GM19324 (cell line): ENCODE results near the gene M1AP.
A peak's percentile ranks its signal among the peaks of the same experiment; 100 is the strongest.

Source experiments
- ATAC-seq: cut with Tn5 transposase; IDR thresholded peaks from one replicate; pipeline ENCODE4 v1.9.1; 2021; ENCODE audit warnings: mild to moderate bottlenecking, moderate library complexity; ENCODE audit not compliant: unreplicated experiment, low FRiP score

Gene M1AP

DNA sequence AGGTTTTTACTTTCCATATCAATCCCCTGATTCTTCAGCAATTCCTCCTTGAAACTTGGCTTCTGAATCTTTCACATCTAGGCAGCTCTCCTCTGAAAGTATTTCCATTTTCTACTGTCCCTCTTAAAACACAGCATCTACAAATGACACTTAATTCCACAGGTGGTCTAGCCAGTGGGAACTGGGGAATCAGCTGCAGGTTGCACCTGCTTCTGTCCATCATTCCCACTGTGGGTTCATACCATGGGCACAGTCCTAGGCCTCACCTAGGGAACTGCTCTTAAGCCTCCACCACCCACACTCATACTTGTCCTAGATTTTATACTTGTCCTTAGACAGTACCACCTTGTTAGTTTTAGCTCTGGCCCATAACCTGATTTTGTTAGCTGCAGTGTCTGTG, 96.6 kb downstream of the M1AP start:
- ATAC-seq, result no peak

DNA sequence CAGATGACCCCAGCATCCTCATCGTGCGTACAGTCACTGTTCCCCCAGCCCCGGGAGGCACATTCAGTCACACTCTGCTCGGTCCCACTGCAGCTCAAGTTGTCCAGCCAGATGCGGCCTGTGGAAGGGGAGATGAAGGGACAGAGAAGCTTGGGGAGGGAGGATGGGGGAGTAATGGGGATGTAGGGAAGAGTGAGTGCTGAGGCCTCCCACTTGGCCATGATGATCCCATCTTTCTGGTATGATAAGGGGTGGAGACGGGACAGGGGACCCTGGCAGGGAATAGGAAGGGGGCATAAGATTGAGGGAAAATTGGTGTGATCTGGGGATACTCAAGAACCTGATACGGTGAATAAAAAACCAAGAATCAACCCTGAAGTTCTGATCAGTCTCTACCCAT, 97.9 kb downstream of the M1AP start:
- no peak for ATAC-seq

DNA sequence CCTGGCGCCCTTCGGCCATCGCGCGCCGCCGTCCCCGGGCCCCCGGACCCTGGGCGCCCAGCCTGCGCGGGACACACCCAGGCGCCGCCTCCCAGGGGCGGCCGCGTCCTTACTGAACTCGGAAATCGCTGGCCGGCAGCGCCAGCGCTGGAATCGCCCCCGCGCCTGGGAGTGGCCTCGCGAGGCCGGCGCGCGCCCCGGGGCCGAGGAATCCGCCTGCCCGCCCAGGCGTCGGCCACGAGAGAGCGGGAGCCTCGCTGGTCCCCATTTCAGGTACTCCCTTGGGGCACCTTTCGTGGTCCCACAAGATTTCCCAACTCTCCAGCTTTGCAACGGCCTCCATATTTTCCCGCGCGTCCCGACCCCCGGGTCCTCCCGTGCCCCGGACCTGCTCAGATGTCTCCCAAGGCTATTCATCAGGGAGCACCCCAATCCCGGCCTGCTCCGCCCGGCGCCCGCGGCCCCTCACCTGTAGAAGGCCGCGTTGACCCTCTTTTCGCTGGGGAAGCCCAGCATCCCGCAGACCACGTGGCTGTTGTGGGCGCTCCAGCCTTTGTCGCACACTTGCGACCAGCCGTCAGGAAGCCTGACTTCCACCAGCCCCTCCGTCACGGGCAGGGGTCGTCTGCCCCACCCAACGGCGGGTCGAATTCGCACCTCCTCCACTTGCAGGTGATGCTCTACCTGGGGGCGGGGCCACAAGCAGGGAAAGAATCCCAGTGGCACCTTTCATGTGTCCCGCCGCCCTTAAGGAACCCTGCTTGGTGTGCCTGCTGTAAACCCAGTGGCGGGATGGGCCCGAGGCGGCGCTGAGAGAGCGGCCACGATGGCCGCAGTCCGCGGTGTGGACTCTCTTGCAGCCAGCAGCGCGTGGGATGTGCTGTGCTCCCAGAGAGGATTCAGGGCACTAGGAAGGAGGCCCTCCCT, 99.0 kb downstream of the M1AP start:
- no peak for ATAC-seq

- no peak for ATAC-seq
These were observed 99.7 kb downstream of the M1AP start for GRCh38 chr2:74548285-74548899.

DNA sequence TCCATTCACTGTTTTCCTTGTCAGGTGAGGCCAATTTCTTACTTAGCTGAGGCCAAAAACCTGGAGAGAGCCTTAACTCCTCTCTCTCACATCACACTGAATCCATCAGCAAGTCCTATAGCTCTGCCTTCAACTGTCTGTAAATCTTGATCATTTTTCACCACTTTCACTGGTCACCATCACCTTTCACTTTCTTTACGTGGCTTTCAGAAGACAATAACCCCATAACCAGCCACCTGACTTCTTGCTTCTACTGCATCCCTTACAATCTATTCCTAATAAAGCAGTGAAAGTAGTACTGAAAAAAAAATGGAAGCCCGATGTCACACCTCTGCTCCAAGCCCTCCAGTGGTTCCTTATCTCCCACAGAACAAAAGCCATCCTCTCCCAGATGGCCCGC, 102.1 kb downstream of the M1AP start:
- ATAC-seq, result no peak

DNA sequence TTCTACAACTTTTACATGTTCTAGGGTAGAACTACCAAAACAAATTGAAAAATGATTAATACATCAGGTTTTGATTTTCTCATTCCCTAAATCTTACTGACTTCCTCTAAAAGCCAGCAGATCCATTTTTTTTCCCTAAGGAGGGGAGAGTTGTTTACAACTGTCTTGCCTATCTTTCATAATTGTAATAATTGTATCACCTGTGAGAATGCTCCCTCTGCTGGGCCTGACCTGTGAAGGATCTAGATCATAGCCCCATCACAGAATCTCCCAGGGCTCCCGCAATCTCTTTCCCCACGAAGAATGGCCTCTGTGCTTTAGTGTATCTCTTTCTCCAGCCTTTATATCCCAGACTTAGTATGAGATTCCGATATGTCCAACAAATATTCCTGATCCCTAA, 103.5 kb downstream of the M1AP start:
- ATAC-seq, result no peak

GRCh38 chr2:74542978-74543377, 105.2 kb downstream of the M1AP start:
- no peak for ATAC-seq

DNA sequence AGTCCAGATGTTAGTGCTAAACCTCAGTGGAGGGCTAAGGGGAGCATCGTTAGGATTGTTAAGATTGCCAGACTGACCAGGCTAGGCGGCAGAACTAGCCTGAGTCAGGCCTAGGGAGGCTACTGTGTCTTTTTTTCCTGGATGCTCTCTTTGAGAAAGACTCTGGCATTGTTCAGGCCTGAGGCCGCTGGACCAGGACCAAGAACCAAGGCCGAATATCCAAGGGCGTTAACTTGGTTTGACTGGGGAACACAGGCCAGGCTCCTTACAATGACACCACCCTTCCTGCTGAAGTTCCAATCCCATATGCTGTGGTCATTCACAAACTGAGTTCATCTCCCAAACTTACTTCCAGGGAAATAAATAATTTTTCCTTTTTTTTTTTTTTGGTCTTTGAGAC, 107.8 kb downstream of the M1AP start:
- ATAC-seq, result no peak

- ATAC-seq, result no peak
These were observed 109.2 kb downstream of the M1AP start for GRCh38 chr2:74538881-74539339.

DNA sequence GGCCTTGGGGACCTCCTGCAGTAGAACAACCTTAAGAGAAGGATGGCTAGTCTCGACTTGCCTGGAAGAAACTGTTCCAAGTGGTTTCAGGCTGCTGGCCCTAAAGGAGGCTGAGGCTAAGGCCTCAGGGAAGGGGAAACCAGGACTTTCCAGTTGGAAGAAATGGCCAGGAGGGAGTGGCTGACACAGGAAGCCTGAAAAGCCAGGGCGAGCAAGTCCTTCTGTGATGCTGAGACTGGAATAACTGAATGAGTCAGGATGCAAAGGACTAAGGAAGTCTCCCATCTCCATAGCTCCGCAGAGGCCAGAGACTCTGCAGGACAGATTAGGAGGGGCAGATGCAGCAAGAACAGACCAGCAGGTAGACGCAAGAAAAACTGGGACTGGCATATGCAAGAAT, 111.0 kb downstream of the M1AP start:
- no peak for ATAC-seq

DNA sequence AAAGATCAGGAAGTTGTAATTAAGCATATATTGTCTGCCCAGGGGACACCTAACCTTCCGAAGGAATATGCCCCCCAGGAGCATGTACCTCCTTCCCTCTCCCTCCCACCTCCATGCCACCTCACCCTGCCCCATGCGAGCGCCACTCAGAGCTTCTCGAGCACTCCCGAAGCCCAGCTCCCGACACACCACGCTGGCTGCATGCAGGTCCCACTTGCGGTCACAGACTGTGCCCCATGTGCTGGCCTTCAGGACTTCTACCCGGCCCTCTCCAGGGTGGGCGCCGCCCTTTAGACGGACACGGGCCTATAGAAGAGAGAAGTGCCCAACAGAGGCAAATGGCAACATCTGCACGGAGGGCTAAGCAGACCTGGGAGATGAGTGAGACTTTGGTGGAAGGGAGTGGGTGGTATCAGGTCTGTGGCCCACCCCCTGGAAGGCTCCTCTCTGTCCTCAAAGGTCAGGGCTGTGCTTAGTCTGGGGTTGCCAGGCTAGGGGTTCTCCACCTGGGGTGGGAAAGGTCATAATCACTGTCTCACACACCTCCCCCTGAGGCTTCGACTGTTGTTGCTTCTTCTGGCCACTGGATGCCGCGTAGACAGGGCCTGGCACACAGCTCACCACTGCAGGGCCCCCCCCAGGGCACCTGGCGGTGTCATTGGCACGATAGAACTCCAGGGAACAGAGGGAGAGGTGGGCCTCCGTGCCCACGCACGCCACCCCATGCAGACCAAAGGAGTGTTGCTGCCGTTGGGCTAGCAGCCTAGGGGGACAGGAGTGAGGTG, 111.8 kb downstream of the M1AP start:
- no peak for ATAC-seq

GRCh38 chr2:74535440-74535965, 112.6 kb downstream of the M1AP start:
- ATAC-seq, result no peak

DNA sequence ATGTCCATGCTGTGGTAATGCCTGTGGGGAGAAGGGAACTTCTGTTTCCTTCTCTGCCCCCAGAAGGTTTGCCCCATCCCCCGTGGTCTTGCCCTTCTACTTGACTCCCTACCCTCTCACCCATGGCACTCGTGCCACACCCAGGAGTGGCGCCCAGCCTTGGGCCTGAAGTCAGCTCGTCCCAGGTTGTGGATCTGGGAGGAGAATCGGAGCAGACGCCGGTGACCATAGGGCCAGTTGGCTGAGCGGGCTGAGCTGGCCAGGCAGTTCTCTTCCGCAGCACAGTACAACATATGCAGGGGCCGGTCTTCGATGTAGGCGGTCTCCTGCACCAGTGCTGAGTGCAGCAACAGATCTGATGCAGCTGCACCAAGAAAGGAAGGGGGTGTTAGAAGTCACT, 113.7 kb downstream of the M1AP start:
- ATAC-seq, result no peak

DNA sequence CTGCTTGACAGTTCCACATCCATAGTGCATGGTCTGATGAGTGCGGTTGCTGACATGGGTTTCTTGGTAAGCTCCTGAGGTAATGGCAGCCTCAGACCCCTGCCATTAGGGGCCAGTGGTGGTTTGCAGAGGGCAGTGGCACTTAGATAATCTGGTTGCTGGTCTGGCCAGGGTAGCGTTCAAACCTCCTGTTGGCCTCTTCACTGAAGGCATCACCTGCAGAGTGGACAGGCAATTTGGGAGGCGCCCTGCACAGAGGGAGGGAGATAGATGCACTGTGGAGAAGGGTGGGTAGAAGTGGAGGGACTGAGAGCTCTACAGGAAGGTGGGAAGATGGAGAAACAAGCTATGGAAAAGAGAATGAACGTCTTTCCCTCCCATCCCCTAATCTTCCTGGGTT, 114.7 kb downstream of the M1AP start:
- no peak for ATAC-seq

GRCh38 chr2:74532222-74532621, 115.9 kb downstream of the M1AP start:
- no peak for ATAC-seq

- ATAC-seq, result no peak
These were observed 116.5 kb downstream of the M1AP start for GRCh38 chr2:74531666-74532065.

DNA sequence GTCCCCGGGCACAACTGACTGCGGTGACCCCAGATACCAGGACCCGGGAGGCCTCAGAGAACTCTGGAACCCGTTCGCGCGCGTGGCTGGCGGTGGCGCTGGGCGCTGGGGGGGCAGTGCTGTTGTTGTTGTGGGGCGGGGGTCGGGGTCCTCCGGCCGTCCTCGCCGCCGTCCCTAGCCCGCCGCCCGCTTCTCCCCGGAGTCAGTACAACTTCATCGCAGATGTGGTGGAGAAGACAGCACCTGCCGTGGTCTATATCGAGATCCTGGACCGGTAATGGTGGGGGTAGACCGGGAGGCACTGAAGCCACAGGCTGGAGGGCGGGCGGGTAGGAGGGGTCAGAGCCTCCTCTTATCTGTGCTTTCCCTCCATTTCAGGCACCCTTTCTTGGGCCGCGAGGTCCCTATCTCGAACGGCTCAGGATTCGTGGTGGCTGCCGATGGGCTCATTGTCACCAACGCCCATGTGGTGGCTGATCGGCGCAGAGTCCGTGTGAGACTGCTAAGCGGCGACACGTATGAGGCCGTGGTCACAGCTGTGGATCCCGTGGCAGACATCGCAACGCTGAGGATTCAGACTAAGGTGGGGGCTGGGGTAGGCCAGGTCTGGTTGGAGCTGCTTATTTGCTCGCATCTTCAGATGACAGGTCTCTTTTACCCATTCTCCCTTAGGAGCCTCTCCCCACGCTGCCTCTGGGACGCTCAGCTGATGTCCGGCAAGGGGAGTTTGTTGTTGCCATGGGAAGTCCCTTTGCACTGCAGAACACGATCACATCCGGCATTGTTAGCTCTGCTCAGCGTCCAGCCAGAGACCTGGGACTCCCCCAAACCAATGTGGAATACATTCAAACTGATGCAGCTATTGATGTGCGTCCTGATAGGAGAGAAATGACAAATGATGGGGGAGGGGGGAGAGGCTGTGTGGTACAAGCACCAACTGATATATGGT, 117.6 kb downstream of the M1AP start:
- ATAC-seq, result peak; percentile 22

DNA sequence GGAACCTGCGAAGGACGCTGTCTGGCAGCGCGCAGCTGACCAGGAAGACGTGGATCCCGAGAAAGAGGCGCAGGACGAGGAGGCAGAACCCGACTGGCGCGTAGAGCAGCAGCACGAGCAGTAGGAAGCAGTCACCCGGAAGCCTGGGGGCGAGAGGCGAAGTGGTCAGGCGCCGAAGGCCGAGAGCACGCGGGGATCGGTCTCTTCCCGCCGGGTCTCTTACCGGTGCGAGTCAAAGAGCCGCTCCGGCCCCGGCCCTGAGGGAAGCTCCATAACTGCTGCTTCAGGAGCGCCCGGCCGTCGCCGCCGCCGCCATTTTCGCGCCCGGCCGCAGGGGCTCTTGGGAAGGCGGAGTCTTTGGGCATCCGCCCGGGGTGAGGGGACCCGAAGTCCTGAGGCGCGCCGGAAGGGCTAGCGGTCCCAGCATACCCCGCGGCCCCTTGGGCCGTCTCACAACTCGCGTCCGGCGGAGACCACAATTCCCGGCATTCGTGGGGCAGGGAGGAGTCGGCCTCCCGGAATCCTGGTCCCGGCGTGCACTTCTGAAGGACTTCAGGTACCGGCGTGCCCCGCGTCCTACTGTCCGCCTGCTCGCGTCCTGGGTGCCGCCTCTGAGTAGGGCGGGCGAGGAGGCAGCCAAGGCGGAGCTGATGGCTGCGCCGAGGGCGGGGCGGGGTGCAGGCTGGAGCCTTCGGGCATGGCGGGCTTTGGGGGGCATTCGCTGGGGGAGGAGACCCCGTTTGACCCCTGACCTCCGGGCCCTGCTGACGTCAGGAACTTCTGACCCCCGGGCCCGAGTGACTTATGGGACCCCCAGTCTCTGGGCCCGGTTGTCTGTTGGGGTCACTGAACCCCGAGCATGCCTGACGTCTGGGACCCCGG, 118.5 kb downstream of the M1AP start, which contains the start of the genes AUP1 and HTRA2:
Gene AUP1 (minus strand): TSS at position 350 of the 882 bp plus-strand sequence. CDS start 77 bp downstream, at position 273.
Gene HTRA2 (plus strand): TSS at position 577 of the 882 bp plus-strand sequence. CDS start 74 bp downstream, at position 651.
- peak; percentile 90 for ATAC-seq
